Thoracic aorta (tissue), 2 donors: ENCODE results near the gene WDPCP. TPM values are rescaled to one million over a fixed set of nuclear protein-coding genes. Genes with fewer than 3 reads are reported as not detected.
"Not testable (repeated sequence)": the region's sequence is repeated elsewhere in the genome, so short reads cannot be mapped to it uniquely, and the experiment has no call there.

Experiments used
- ATAC-seq: fragments of 150-250 bp; one replicate; pipeline ENCODE4 v1.8.0; 2017; ENCODE audit warnings: low read depth; ENCODE audit not compliant: insufficient number of reproducible peaks, low FRiP score
- DNase-seq: peaks from one replicate; pipeline ENCODE4 v3.0.0-alpha.2; 2020; ENCODE audit warnings: low spot score
- H3K27ac ChIP-seq, 2 donors: fragments of 200-600 bp; sonication (generic); 1 replicate in 1 of 2; 2 replicates in 1 of 2; pipeline ENCODE4 v1.5.1; 2016; ENCODE audit warnings: mild to moderate bottlenecking in 2 of 2, moderate library complexity in 2 of 2
- H3K27me3 ChIP-seq: fragments of 200-600 bp; sonication (generic); replicated peaks from 2 replicates; pipeline ENCODE4 v1.6.0; 2016; ENCODE audit warnings: mild to moderate bottlenecking; ENCODE audit not compliant: insufficient read depth
- H3K36me3 ChIP-seq: fragments of 200-600 bp; sonication (generic); one replicate; pipeline ENCODE4 v1.5.1; 2016
- H3K4me1 ChIP-seq, 2 donors: fragments of 200-600 bp; sonication (generic); 1 replicate in 1 of 2; 2 replicates in 1 of 2; pipeline versions ENCODE4 v1.5.1 to v1.6.0; 2016; ENCODE audit warnings: low read depth in 2 of 2, mild to moderate bottlenecking in 1 of 2; ENCODE audit not compliant: control insufficient read depth in 1 of 2
- H3K4me3 ChIP-seq: fragments of 200-600 bp; sonication (generic); 2 replicates; pipeline ENCODE4 v1.5.1; 2016; ENCODE audit warnings: mild to moderate bottlenecking
- H3K9me3 ChIP-seq: fragments of 200-600 bp; sonication (generic); 2 replicates; pipeline ENCODE4 v1.5.1; 2016
- total RNA-seq, 2 donors: library from RNA; depleted of rRNA; stranded (reverse); fragments of >200 nt; gene quantifications; one replicate each; pipeline versions ENCODE4 v1.1.0 to v1.2.3, GENCODE V29; 2016
- TF ChIP-seq, protein P1 (sequence below): fragments of 200-600 bp; sonication (generic); IDR thresholded peaks from one replicate; pipeline ENCODE4 v1.5.1; 2019; ENCODE audit warnings: antibody characterized with exemption

Gene WDPCP
- total RNA-seq, 2 donors from 2014 or later = 13.7 to 16.2 TPM

DNA sequence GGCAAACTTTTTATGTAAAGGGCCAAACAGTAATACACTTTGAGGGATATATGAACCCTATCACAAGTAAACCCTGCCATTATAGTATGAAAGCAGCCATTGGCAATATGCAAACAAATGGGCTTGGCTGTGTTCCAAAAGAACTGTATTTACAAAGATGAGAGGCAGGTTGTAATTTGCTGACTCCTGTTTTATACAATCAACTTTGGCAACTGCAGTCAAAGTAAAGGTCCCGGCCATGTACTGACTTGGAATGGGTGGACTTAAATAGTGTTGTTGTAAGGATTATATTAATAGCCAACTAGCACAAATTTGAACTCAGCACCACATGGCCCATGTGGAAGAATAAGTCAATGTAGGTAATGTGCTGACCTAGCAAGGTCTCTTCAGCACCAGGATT lies 223.4 kb downstream of the WDPCP start:
- no peaks in the 10 kb centered on the region for H3K4me1 ChIP-seq
- DNase-seq (no peak), ATAC-seq (no peak)
- H3K27me3 ChIP-seq = no peaks in the 10 kb centered on the region
- no peaks in the 10 kb centered on the region for H3K36me3 ChIP-seq
- no peaks in the 10 kb centered on the region for H3K9me3 ChIP-seq
- no peak overlapping the region for H3K27ac ChIP-seq
- TF ChIP-seq, protein P1, sequence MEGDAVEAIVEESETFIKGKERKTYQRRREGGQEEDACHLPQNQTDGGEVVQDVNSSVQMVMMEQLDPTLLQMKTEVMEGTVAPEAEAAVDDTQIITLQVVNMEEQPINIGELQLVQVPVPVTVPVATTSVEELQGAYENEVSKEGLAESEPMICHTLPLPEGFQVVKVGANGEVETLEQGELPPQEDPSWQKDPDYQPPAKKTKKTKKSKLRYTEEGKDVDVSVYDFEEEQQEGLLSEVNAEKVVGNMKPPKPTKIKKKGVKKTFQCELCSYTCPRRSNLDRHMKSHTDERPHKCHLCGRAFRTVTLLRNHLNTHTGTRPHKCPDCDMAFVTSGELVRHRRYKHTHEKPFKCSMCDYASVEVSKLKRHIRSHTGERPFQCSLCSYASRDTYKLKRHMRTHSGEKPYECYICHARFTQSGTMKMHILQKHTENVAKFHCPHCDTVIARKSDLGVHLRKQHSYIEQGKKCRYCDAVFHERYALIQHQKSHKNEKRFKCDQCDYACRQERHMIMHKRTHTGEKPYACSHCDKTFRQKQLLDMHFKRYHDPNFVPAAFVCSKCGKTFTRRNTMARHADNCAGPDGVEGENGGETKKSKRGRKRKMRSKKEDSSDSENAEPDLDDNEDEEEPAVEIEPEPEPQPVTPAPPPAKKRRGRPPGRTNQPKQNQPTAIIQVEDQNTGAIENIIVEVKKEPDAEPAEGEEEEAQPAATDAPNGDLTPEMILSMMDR = no peak
- no peak overlapping the region for H3K4me3 ChIP-seq

DNA sequence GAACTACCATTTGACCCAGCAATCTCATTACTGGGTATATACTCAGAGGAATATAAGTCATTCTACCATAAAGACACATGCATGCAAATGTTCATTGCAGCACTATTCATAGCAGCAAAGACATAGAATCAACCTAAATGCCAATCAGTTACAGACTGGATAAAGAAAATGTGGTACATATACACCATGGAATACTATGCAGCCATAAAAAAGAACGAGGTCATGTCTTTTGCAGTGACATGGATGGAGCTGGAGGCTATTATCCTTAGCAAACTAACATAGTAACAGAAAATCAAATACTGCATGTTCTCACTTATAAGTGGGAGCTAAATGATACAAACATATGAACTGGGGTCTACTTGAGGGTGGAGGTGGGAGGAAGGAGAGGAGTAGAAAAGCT lies 230.6 kb downstream of the WDPCP start:
- H3K9me3 ChIP-seq = peaks cover 19% of the 10 kb centered on the region
- H3K27me3 ChIP-seq = not testable (repeated sequence)

GRCh38 chr2:63347361-63347760 lies 240.9 kb downstream of the WDPCP start:
- Histone ChIP-seq H3K27me3 (no peaks in the 10 kb centered on the region), H3K4me3 (no peak overlapping the region), H3K27ac (no peak overlapping the region), H3K4me1 (no peaks in the 10 kb centered on the region), H3K9me3 (peaks cover 18% of the 10 kb centered on the region), H3K36me3 (no peaks in the 10 kb centered on the region)
- ATAC-seq = no peak
- DNase-seq = no peak
- TF ChIP-seq, protein P1 = no peak

More for the DNA sequence above, 230.6 kb downstream of the WDPCP start:
- not testable (repeated sequence) for H3K4me1 ChIP-seq, H3K27ac ChIP-seq, H3K4me3 ChIP-seq, DNase-seq, ATAC-seq, H3K36me3 ChIP-seq

GRCh38 chr2:63346411-63346810 lies 241.9 kb downstream of the WDPCP start:
- TF ChIP-seq, protein P1 = no peak
- Histone ChIP-seq H3K36me3 (no peaks in the 10 kb centered on the region), H3K27me3 (no peaks in the 10 kb centered on the region), H3K9me3 (peaks cover 18% of the 10 kb centered on the region), H3K4me1 (no peaks in the 10 kb centered on the region), H3K4me3 (no peak overlapping the region), H3K27ac (no peak overlapping the region)
- DNase-seq (no peak), ATAC-seq (no peak)

GRCh38 chr2:63345285-63345633 lies 243.0 kb downstream of the WDPCP start:
- ATAC-seq = no peak
- Histone ChIP-seq H3K27me3 (no peaks in the 10 kb centered on the region), H3K4me3 (no peak overlapping the region), H3K36me3 (no peaks in the 10 kb centered on the region), H3K27ac (no peak overlapping the region), H3K4me1 (no peaks in the 10 kb centered on the region), H3K9me3 (peaks cover 18% of the 10 kb centered on the region)
- TF ChIP-seq, protein P1 = no peak
- DNase-seq = no peak

DNA sequence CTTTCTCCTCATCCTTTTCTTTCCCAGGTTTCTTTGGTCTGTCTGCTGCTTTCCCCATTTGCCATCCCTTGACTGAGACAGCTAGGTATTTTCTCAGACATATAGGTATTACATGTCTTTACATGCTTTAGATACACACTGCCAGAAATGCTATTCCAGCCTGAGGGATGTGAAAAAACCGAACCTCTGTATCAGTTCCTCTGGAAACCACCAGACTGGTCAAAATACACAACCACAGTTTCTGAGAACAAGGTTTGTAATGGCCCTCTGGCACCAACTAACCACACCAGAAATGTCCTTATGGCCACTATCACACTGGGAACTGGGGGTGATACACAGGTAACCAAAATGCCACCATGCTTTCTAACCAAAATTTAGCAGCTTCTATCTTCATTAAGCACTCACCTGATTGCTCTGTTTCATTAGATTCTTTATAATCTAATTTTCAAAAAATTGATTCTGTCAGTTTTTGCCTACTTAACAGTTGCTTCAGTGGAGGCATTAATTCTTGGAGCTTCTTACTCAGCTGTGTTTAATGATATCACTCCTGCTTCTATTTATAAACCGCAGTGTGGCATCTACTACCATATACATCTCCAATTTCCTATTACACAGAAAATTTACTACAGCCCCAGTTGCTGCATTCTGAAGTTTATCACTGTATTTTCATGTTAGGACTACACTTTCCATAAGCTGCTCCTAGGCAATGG lies 243.5 kb downstream of the WDPCP start:
- Histone ChIP-seq H3K27ac (no peak overlapping the region), H3K27me3 (no peaks in the 10 kb centered on the region), H3K36me3 (no peaks in the 10 kb centered on the region), H3K4me3 (no peak overlapping the region), H3K4me1 (no peaks in the 10 kb centered on the region), H3K9me3 (peaks cover 18% of the 10 kb centered on the region)
- DNase-seq (no peak), ATAC-seq (no peak)
- TF ChIP-seq, protein P1 = no peak
